GM12878 (cell line): ENCODE data around the gene H6PD. TPM values are rescaled to one million over a fixed set of nuclear protein-coding genes. Genes with fewer than 3 reads are reported as not detected.
A peak's percentile ranks its signal among the peaks of the same experiment; 100 is the strongest.

Experiments
- CREM ChIP-seq: IDR thresholded peaks from 2 replicates; pipeline ENCODE4 v1.6.1; 2014; ENCODE audit warnings: antibody characterized with exemption, low read depth
- ESRRA ChIP-seq: IDR thresholded peaks from 2 replicates; pipeline ENCODE4 v1.6.1; 2012; ENCODE audit warnings: mild to moderate bottlenecking, low read length, improper control_type of control experiment
- FOXK2 ChIP-seq: fragments of 450-650 bp; IDR thresholded peaks from 2 replicates; pipeline ENCODE4 v1.6.1; 2017; ENCODE audit warnings: mild to moderate bottlenecking, moderate library complexity
- HDAC2 ChIP-seq: fragments of 200-600 bp; sonication (generic); IDR thresholded peaks from 2 replicates; pipeline ENCODE4 v1.6.1; 2017
- NFIC ChIP-seq: IDR thresholded peaks from 2 replicates; pipeline ENCODE4 v1.6.1; 2012; ENCODE audit warnings: low read depth, mild to moderate bottlenecking, inconsistent platforms, low read length, moderate library complexity
- NR2C2 ChIP-seq: IDR thresholded peaks from 2 replicates; pipeline ENCODE4 v1.6.1; 2011; ENCODE audit warnings: borderline replicate concordance, low read depth; ENCODE audit not compliant: control insufficient read depth, insufficient read length
- RUNX3 ChIP-seq: IDR thresholded peaks from 2 replicates; pipeline ENCODE4 v1.6.1; 2012; ENCODE audit warnings: low read length, inconsistent platforms
- SRF ChIP-seq, 2 experiments: IDR thresholded peaks; 2 replicates each; pipeline ENCODE4 v1.6.1; 2011; ENCODE audit warnings: low read depth in 2 of 2, low read length in 2 of 2, mild to moderate bottlenecking in 1 of 2, moderate library complexity in 1 of 2
- polyA plus RNA-seq, 11 experiments: library from polyadenylated mRNA; depleted of rRNA in 4 of 11; unstranded in 6 of 11; stranded (reverse) in 5 of 11; fragments of >200 nt; fragmentation: Nextera tagmentation in 4 of 11; fragmentation: Illumina TruSeq in 1 of 11; extraction: Ambion mirVana in 4 of 11; extraction: Trizol in 1 of 11; gene quantifications; 1 replicate in 1 of 11; 2 replicates in 10 of 11; pipeline versions ENCODE4 v1.2.1 to v1.2.3, GENCODE V29; 2011 to 2016; ENCODE audit warnings: inconsistent platforms in 2 of 11, missing spikeins in 2 of 11, low read depth in 1 of 11
- total RNA-seq, 4 experiments: library from RNA; depleted of rRNA in 3 of 4; stranded (reverse); fragments of >200 nt in 3 of 4; fragmentation: Illumina TruSeq in 1 of 4; extraction: Trizol in 1 of 4; gene quantifications; 2 replicates each; pipeline versions ENCODE4 v1.2.1 to v1.2.3, GENCODE V29; 2013 to 2021
- TF ChIP-seq, protein P1 (sequence below): fragments of 450-650 bp; formaldehyde crosslinking; IDR thresholded peaks from 2 replicates; pipeline ENCODE4 v1.5.0; 2022; ENCODE audit warnings: mild to moderate bottlenecking, missing genetic modification characterization
- TF ChIP-seq, protein P2 (sequence below): fragments of 450-650 bp; formaldehyde crosslinking; IDR thresholded peaks from 2 replicates; pipeline ENCODE4 v1.4.0; 2022; ENCODE audit warnings: mild to moderate bottlenecking, moderate library complexity
- TF ChIP-seq, protein P3 (sequence below): IDR thresholded peaks from 2 replicates; pipeline ENCODE4 v1.6.1; 2011; ENCODE audit warnings: mild to moderate bottlenecking, low read depth, low read length, moderate library complexity; ENCODE audit not compliant: insufficient replicate concordance

H6PD gene
- total and polyA plus RNA-seq, 10 of the 15 experiments (the other 5 are each of a cell fraction or from before 2014, with no cell fraction given) = 1.2 to 20.7 (median 7.7) TPM

DNA sequence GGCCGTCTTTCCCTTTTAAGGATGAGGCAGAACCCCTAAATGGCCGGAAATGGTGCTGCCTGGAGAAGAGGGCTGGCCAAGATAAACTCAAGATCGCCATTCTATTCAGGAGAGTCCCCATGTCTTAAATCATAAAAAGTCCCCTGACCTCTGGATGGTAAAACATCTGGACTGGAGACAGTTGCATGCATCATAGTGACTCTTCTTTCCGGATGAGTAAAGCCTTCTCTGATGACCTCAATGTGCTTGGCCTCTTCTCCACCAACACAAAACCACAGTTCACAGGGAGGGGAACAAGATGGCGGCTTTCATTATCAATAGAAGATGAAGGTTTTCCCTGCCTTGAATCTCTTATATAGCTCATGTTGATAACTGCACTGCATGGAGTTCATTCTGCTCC is 27.5 kb upstream of the H6PD start (continued):
- TF ChIP-seq, protein P1, sequence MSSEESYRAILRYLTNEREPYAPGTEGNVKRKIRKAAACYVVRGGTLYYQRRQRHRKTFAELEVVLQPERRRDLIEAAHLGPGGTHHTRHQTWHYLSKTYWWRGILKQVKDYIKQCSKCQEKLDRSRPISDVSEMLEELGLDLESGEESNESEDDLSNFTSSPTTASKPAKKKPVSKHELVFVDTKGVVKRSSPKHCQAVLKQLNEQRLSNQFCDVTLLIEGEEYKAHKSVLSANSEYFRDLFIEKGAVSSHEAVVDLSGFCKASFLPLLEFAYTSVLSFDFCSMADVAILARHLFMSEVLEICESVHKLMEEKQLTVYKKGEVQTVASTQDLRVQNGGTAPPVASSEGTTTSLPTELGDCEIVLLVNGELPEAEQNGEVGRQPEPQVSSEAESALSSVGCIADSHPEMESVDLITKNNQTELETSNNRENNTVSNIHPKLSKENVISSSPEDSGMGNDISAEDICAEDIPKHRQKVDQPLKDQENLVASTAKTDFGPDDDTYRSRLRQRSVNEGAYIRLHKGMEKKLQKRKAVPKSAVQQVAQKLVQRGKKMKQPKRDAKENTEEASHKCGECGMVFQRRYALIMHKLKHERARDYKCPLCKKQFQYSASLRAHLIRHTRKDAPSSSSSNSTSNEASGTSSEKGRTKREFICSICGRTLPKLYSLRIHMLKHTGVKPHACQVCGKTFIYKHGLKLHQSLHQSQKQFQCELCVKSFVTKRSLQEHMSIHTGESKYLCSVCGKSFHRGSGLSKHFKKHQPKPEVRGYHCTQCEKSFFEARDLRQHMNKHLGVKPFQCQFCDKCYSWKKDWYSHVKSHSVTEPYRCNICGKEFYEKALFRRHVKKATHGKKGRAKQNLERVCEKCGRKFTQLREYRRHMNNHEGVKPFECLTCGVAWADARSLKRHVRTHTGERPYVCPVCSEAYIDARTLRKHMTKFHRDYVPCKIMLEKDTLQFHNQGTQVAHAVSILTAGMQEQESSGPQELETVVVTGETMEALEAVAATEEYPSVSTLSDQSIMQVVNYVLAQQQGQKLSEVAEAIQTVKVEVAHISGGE (CRISPR knock-in tag) = no peak
- TF ChIP-seq RUNX3 (peak; percentile 90), CREM (peak; percentile 78), NFIC (peak; percentile 76; the same call in 1 of the 2 replicates), NR2C2 (no peak), HDAC2 (no peak), SRF (IDR thresholded peaks at IDR 0.05; ENCODE audit: low read depth in 2 of 2, low read length in 2 of 2) (peak in 1 of 2 experiments; percentile 42; a peak in 1 of 4 replicates), ESRRA (no peak), FOXK2 (no peak)
- TF ChIP-seq, protein P2, sequence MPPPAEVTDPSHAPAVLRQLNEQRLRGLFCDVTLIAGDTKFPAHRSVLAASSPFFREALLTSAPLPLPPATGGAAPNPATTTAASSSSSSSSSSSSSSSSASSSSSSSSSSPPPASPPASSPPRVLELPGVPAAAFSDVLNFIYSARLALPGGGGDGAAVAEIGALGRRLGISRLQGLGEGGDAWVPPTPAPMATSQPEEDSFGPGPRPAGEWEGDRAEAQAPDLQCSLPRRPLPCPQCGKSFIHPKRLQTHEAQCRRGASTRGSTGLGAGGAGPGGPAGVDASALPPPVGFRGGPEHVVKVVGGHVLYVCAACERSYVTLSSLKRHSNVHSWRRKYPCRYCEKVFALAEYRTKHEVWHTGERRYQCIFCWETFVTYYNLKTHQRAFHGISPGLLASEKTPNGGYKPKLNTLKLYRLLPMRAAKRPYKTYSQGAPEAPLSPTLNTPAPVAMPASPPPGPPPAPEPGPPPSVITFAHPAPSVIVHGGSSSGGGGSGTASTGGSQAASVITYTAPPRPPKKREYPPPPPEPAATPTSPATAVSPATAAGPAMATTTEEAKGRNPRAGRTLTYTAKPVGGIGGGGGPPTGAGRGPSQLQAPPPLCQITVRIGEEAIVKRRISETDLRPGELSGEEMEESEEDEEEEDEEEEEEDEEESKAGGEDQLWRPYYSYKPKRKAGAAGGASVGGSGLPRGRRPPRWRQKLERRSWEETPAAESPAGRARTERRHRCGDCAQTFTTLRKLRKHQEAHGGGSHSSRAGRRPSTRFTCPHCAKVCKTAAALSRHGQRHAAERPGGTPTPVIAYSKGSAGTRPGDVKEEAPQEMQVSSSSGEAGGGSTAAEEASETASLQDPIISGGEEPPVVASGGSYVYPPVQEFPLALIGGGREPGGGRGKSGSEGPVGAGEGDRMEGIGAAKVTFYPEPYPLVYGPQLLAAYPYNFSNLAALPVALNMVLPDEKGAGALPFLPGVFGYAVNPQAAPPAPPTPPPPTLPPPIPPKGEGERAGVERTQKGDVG = no peak
- TF ChIP-seq, protein P3, sequence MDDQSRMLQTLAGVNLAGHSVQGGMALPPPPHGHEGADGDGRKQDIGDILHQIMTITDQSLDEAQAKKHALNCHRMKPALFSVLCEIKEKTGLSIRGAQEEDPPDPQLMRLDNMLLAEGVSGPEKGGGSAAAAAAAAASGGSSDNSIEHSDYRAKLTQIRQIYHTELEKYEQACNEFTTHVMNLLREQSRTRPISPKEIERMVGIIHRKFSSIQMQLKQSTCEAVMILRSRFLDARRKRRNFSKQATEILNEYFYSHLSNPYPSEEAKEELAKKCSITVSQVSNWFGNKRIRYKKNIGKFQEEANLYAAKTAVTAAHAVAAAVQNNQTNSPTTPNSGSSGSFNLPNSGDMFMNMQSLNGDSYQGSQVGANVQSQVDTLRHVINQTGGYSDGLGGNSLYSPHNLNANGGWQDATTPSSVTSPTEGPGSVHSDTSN = no peak
